Breast epithelium (tissue), 4 donors: ENCODE data around the gene TMEM212. TPM values are rescaled to one million over a fixed set of nuclear protein-coding genes. Genes with fewer than 3 reads are reported as not detected.

ENCODE experiments used
- DNase-seq, 2 donors: peaks; one replicate each; pipeline ENCODE4 v3.0.0-alpha.2; 2019; ENCODE audit warnings: low spot score in 2 of 2
- H3K27ac ChIP-seq, 2 donors: fragments of 200-600 bp; sonication (generic) in 1 of 2; one replicate each; pipeline ENCODE4 v1.5.1; 2016 to 2019; ENCODE audit warnings: mild to moderate bottlenecking in 1 of 2
- H3K27me3 ChIP-seq, 2 donors: fragments of 200-600 bp; sonication (generic) in 1 of 2; one replicate each; pipeline versions ENCODE4 v1.5.1 to v1.6.0; 2017 to 2019; ENCODE audit warnings: control low read depth in 1 of 2, mild to moderate bottlenecking in 1 of 2
- H3K36me3 ChIP-seq: fragments of 200-600 bp; one replicate; pipeline ENCODE4 v1.5.1; 2019
- H3K4me1 ChIP-seq, 2 donors: fragments of 200-600 bp; sonication (generic); one replicate each; pipeline ENCODE4 v1.5.1; 2016 to 2019; ENCODE audit warnings: control low read depth in 1 of 2
- H3K4me3 ChIP-seq, 3 donors: fragments of 200-600 bp; sonication (generic); 1 replicate in 2 of 3; 2 replicates in 1 of 3; pipeline ENCODE4 v1.5.1; 2016 to 2019; ENCODE audit warnings: mild to moderate bottlenecking in 3 of 3, moderate library complexity in 2 of 3
- H3K9me3 ChIP-seq, 2 donors: fragments of 200-600 bp; sonication (generic) in 1 of 2; one replicate each; pipeline ENCODE4 v1.5.1; 2016 to 2019; ENCODE audit warnings: control low read depth in 1 of 2
- POLR2A ChIP-seq: fragments of 450-650 bp; IDR thresholded peaks from one replicate; pipeline ENCODE4 v1.6.1; 2016; ENCODE audit warnings: antibody characterized with exemption, mild to moderate bottlenecking, moderate library complexity
- POLR2AphosphoS5 ChIP-seq, 3 donors: sonication (generic); formaldehyde crosslinking; IDR thresholded peaks; one replicate each; pipeline ENCODE4 v1.6.1; 2017; ENCODE audit warnings: antibody characterized with exemption in 3 of 3
- intact Hi-C: fragments of 100-400 bp; cut with DNase I; formaldehyde crosslinking; loops from one replicate; pipeline ENCODE4 v1.15.1; 2023; ENCODE audit warnings: low total_unique reads
- total RNA-seq, 3 donors: library from RNA; depleted of rRNA; stranded (reverse); fragments of >200 nt; gene quantifications; one replicate each; pipeline ENCODE4 v1.1.0, GENCODE V29; 2016
- TF ChIP-seq, protein P1 (sequence below), 3 donors: fragments of 450-650 bp; IDR thresholded peaks; one replicate each; pipeline ENCODE4 v1.5.1; 2016 to 2017; ENCODE audit warnings: antibody characterized with exemption in 3 of 3, mild to moderate bottlenecking in 3 of 3, moderate library complexity in 3 of 3

Gene TMEM212
- total RNA-seq, 3 donors from 2014 or later: 1.3 TPM; not detected in 2

DNA sequence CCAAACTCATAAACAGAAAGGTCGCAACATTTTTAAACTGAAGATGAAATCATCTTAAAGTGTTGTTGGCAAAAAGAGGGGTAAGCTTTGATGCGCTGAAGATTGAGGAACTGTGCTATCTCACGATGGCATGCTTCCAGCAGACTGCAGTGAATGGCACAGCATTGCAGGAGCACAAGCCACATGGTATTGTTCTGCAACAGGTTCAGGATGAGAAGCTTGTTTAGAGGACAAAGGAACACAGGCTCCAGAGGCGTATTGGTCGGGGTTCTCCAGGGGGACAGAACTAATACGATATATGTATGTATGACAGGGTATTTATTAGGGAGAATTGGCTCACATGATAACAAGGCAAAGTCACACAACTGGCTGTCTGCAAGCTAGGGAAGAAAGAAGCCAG is 19.0 kb upstream of the TMEM212 start:
- no peaks in the 10 kb centered on the region for H3K36me3 ChIP-seq
- H3K27ac ChIP-seq: peak overlapping the region; percentile 73 to 87
- no peak for DNase-seq
- intact Hi-C loops: no loop called here
- no peaks in the 10 kb centered on the region for H3K4me1 ChIP-seq
- no peak overlapping the region for H3K4me3 ChIP-seq
- no peaks in the 10 kb centered on the region for H3K27me3 ChIP-seq
- H3K9me3 ChIP-seq: no peaks in the 10 kb centered on the region
- TF ChIP-seq, protein P1, sequence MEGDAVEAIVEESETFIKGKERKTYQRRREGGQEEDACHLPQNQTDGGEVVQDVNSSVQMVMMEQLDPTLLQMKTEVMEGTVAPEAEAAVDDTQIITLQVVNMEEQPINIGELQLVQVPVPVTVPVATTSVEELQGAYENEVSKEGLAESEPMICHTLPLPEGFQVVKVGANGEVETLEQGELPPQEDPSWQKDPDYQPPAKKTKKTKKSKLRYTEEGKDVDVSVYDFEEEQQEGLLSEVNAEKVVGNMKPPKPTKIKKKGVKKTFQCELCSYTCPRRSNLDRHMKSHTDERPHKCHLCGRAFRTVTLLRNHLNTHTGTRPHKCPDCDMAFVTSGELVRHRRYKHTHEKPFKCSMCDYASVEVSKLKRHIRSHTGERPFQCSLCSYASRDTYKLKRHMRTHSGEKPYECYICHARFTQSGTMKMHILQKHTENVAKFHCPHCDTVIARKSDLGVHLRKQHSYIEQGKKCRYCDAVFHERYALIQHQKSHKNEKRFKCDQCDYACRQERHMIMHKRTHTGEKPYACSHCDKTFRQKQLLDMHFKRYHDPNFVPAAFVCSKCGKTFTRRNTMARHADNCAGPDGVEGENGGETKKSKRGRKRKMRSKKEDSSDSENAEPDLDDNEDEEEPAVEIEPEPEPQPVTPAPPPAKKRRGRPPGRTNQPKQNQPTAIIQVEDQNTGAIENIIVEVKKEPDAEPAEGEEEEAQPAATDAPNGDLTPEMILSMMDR (IDR thresholded peaks at IDR 0.05): no peak
- TF ChIP-seq POLR2AphosphoS5 (IDR thresholded peaks at IDR 0.05) (no peak), POLR2A (no peak)

DNA sequence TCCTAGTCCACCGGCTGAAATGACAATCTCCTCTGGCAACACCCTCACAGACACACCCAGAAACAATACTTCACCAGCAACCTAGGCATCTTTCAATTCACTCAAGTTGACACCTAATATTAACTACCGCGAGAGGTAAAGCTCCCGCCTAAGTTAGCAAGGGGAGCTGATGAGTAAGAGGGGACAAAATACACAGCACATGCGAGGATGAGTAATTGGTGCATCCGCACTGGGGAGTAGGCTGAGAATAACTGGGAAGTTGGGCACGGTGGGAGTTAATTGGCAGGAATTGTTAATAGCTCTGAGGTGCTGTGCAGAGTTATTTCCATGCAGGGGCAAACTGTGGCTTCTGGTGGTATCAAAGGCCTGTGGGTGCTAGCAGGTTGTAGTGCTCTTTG is 18.3 kb upstream of the TMEM212 start:
- intact Hi-C loops: no loop called here
- Histone ChIP-seq H3K4me1 (peaks cover 0 to 2% of the 10 kb centered on the region in 2 donors), H3K9me3 (no peaks in the 10 kb centered on the region), H3K4me3 (no peak overlapping the region), H3K36me3 (no peaks in the 10 kb centered on the region), H3K27me3 (no peaks in the 10 kb centered on the region), H3K27ac (peak overlapping the region; percentile 73 to 87)
- DNase-seq: no peak
- TF ChIP-seq, protein P1 (IDR thresholded peaks at IDR 0.05): no peak
- TF ChIP-seq POLR2A (no peak), POLR2AphosphoS5 (IDR thresholded peaks at IDR 0.05) (no peak)

DNA sequence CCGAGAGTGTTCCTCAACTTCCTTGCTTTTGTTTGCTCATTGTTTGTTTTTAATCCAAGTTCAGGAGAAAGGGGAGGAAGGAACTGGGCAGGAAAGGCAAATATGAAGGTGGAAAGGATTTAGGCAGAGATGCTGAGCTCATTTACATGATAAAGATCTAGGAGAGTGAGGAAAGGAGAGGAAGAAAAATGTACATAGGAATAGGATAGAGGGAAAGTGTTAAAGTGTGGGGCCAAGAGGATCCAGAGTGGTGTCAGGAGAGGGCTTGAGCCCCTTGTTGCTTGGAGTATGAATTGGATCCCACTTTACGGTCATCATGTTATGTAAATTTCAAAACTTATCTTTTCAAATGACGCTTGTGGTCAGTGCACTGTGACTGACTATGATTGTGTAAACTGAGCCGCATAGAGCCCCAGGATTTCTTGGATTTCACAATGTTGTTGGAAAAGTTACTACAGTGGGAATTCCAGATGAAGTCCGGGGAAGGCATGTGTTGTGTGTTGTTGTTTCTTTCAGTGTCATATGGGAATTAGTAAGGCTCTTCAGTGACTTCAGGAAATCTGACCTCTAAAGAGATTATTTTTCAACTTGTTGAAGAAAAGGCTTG is 17.8 kb upstream of the TMEM212 start:
- H3K27ac ChIP-seq: peak overlapping the region; percentile 73 to 87
- no peak for DNase-seq
- intact Hi-C loops: no loop called here

DNA sequence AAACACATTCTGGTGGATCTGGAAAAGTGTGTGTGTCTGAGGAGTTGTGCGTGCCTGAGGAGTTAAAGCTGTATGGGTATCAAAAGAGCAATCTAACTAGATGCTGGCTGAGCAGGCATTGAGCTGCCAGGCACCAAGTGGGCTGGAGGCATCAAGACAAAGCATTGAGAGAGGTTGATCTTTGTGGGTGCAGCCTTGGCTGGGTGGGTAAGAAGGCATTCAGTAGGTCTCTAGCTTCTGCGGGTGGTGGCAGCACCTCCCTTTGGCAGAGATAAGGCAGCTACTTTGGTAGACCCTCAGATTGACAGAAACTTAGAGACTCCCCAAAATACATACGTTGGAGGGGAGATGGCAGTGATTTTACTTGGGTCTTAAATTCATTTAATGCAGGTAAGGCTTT is 15.8 kb upstream of the TMEM212 start:
- intact Hi-C loops: no loop called here
- H3K4me1 ChIP-seq: peaks cover 0 to 5% of the 10 kb centered on the region in 2 donors
- H3K27me3 ChIP-seq: no peaks in the 10 kb centered on the region
- no peaks in the 10 kb centered on the region for H3K36me3 ChIP-seq
- DNase-seq: no peak
- H3K9me3 ChIP-seq: no peaks in the 10 kb centered on the region
- peak overlapping the region in 1 of 2 donors; percentile 23 for H3K27ac ChIP-seq
- H3K4me3 ChIP-seq: no peak overlapping the region
- TF ChIP-seq POLR2AphosphoS5 (IDR thresholded peaks at IDR 0.05) (no peak), POLR2A (no peak)
- TF ChIP-seq, protein P1 (IDR thresholded peaks at IDR 0.05): no peak

More for the DNA sequence above, 17.8 kb upstream of the TMEM212 start:
- peak in 1 of 3 donors; percentile 60 for TF ChIP-seq POLR2AphosphoS5 (IDR thresholded peaks at IDR 0.05)
- no peak for TF ChIP-seq POLR2A
- TF ChIP-seq, protein P1 (IDR thresholded peaks at IDR 0.05): no peak
- no peaks in the 10 kb centered on the region for H3K27me3 ChIP-seq
- H3K4me1 ChIP-seq: peaks cover 0 to 5% of the 10 kb centered on the region in 2 donors
- no peaks in the 10 kb centered on the region for H3K9me3 ChIP-seq
- no peak overlapping the region for H3K4me3 ChIP-seq
- H3K36me3 ChIP-seq: no peaks in the 10 kb centered on the region

DNA sequence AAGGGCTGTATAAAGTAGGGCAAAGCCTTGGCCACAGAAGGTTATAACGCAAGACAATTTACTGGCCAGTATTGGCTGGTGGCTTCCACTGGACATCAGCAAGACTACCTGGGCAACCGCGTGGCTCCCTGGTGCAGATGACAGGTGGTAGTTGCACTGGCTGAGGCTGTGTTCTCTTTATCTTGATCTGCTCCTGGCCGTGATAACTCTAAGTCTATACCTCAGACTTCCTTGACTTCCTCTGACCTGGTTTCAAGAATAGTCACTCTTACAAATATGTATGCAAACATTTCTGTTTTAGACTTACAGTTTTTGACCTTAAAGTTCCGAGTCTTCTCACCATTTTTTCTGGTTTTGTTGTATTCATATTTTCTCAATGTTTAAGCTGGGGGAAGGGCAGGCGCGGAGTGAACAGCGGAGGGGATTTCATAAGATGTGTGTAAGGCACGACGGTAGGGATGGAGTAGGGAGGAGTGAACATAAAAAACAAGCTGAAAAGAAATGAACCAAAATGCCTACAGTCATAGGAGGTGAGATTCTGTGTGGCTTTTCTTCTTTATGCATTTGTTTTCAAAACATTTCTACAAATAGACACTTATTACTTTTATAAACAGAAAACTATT is 15.2 kb upstream of the TMEM212 start:
- Histone ChIP-seq H3K9me3 (no peaks in the 10 kb centered on the region), H3K4me1 (peaks cover 0 to 5% of the 10 kb centered on the region in 2 donors), H3K27me3 (no peaks in the 10 kb centered on the region), H3K36me3 (no peaks in the 10 kb centered on the region), H3K4me3 (no peak overlapping the region), H3K27ac (peak overlapping the region in 1 of 2 donors; percentile 24)
- no peak for DNase-seq
- no peak for TF ChIP-seq POLR2A
- TF ChIP-seq, protein P1 (IDR thresholded peaks at IDR 0.05): no peak
- TF ChIP-seq POLR2AphosphoS5 (IDR thresholded peaks at IDR 0.05): no peak
- intact Hi-C loops: no loop called here
